ENCODE results near the gene THSD1.

DNA sequence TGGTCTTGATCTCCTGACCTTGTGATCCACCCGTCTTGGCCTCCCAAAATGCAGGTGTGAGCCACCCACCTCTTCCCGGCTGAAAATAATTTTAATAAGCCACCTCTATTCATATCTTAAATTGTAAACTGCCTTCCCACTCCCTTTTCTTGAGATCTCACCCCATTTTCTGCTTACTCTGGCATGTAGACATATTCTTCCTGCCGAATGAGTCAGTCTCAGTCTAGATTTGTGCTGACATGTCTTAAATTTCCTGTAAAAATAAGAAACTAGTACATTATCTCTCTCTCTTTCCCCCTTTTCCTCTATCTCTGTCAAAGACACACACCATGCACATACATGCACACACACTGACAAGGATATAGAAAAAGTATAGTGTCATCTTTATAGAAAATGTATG lies 60.9 kb downstream of the THSD1 start:
- TF ChIP-seq POLR2A (IDR thresholded peaks at IDR 0.05) = no peak
- no peak for TF ChIP-seq CTCF (IDR thresholded peaks at IDR 0.05)

Data from esophagus squamous epithelium (tissue), 4 donors.